HG02884 (cell line): ENCODE data around the gene ABCB10.
"Not testable (repeated sequence)": the region's sequence is repeated elsewhere in the genome, so short reads cannot be mapped to it uniquely, and the experiment has no call there.

Source experiments
- ATAC-seq: cut with Tn5 transposase; IDR thresholded peaks from one replicate; pipeline ENCODE4 v1.9.1; 2021; ENCODE audit warnings: mild to moderate bottlenecking, moderate library complexity; ENCODE audit not compliant: unreplicated experiment

Gene ABCB10

DNA sequence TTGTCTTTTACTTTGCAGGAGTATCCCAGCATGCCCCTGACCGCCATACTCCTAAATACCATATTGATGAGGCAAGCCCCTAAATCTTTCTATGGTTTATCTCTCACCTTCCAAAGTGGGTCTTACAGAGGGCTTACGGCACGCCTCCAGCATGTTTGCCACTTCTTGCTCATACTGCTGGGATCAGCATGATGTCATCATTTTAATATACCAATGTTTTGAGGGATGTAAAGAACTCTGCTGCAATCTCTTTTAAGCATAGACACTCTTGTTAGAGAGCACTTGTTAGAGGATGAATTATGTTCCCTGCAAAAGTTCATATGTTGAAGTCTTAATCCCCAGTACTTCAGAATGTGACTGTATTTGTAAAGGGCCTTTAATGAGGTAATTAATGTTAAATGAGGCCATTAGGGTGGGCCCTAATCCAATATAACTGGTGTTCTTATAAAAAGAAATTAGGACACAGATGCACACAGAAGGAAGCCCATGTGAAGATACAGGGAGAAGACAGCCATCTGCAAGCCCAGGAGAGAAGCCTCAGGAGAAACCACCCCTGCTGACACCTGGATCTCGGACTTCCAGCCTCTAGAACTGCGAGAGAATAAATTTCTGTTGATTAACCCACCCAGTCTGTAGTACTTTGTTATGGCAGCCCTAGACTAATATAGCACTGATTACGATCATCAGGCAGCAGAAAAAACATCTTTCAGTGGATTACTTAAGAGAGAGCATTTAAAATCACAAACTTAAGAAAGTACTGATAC is 16.4 kb upstream of the ABCB10 start:
- ATAC-seq, result no peak

DNA sequence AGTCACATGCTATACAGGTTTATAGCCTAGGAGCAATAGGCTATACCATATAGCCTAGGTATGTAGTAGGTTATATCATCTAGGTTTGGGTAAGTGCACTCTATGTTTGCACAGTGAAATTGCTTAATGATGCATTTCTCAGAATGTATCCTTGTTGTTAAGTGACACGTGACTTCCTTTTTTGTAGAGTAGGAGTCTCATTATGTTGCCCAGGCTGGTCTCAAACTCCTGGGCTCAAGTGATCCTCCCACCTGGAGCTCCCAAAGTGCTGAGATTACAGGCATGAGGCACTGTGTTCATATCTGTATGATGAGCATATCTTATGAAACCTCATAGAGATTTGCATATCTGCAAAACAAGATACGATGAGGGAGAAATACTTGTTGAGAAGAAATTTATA is 13.8 kb upstream of the ABCB10 start:
- no peak for ATAC-seq

DNA sequence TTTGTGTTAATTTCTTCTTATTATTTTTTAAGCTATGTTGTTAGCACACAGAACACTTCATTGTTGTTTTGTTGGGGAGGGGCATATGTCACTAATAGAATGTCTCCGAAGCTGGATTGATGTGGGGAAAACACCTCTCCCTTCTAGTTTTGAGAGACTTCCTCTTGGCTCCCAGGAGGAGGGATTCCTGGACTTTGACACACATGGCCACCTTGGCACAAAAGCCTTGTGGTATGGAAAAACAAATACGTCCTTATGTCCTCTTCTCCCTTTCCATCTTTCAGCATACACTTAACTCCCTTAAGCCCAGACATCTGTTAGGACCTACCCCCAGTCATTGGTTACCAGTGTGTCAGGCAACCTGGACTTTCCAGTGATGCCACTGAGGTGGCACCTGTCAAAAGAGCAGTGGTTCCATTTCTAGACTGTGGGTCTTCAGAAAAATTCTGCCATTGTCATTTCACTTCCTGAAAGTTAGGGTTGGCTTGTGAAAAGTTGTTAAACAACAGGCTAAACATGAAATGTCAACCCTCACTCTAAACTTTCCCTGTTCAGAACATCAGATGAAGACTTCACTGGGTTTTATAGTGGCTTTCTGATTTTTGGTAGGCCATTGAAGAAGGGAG is 12.5 kb upstream of the ABCB10 start:
- ATAC-seq, result no peak

DNA sequence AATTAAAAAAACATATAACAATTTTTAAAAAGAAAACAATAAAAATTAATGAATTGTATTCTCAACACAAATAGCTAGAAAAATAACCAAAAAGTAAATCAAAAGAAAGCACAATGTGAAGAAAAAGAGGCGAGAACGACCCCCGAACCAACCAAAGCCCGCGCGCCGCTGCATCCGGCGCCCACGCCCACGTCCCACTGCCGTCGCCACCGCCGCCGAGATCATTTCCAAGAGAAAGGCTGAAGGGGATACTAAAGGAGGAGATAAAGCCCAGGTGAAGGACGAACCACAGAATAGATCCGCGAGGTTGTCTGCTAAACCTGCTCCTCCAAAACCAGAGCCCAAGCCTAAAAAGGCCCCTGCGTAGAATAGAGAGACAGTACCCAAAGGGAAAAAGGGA is 11.8 kb upstream of the ABCB10 start:
- no peak for ATAC-seq

DNA sequence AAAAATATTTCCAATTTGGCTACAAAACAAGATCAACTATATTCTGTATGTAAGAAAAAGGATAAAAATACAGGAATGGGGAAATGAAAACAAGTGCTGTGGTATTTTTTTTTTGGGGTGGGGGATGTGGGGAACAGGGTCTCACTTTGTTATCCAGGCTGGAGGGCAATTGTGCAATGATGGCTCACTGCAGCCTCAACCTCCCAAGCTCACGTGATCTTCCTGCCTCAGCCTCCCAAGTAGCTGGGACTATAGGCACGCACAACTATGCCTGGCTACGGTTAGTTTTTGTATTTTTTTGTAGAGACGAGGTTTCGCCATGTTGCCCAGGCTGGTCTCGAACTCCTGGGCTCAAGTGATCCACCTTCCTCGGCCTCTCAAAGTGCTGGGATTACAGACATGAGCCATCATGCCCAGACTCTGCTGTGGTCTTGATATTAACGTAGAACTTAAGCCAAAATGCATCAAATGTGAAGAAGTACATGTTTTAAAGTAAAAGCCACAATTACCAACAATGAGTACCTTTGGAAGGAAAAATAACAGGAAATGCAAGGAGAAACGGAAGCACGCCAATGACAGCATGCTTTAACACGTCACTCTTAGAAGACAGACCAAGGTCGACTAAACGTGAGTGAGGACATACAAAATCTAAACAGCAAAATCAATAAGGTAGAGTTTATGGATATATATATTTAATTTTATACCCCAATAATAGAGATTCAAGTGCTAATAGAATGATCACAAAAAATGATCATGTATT is 8.8 kb upstream of the ABCB10 start:
- ATAC-seq, result no peak

DNA sequence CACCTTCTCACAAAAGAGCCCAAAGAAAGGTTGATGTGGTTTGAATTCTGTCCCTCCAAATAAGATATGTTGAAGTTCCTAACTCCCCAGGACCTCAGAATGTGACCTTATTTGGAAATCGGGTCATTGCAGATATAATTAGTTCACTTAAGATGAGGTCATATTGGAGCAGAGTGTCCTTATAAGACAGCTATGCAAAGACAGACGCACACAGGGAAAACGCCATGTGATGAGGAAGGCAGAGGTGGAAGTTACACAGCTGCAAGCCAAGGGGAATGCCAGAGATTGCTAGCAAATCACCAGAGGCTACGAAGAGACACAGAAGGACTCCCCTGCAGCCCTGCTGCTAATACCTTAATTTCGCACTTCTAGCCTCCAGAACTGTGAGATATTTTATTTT is 5.2 kb upstream of the ABCB10 start:
- ATAC-seq, result no peak

DNA sequence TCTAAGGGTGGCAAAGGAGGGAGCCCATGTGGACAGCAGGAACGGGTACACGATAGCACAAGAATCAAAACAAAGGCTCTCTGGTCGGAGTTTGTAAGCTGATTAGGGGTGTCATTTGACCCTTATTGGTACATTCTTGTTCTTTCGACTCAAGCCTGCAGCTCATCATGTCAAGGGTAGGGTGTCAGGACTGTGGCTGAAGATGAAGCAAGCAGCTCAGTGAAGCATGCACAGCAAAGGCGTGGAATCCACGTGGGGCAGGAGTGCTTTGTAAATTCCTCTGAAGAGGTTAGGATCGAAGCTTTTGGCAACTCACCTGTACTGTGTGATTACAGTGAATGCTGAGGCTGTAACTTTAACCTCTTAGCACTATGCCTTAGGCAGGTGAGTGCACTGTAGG is 4.7 kb upstream of the ABCB10 start:
- ATAC-seq, result no peak

DNA sequence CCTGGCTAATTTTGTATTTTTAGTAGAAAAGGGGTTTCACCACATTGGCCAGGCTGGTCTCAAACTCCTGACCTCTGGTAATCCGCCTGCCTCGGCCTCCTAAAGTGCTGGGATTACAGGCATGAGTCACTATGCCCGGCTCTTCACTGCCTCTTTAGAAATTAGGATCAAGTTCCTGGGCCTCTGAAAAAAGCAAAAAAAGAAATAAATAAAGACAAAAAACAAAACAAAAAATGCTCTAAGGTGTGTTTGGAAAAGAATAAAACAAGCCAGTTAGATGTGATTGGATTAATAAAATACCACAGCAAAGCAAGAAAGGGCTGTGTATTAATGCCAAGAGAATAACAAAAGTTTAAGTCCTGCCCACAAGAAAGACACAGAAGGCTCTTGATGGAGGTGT is 4.2 kb upstream of the ABCB10 start:
- no peak for ATAC-seq

DNA sequence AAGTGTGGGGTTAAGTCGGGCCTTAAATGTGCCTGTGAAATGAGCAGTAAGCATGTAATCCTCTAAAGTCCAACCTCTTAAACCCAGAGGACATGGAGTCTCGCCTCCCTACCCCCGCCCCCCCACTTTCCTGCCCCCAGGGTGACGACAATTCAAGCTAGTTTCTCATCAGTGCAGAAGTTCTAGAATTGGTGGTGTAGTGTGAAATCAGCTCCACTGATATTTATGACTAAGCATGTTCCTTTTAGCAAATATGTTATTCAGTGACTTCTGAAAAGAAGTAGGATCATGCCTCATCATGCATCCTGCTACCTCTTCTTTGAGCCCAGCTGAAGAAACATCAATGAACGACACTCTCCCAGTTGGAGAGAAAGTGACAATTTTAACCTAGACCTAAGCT is 2.6 kb upstream of the ABCB10 start:
- ATAC-seq, result no peak

DNA sequence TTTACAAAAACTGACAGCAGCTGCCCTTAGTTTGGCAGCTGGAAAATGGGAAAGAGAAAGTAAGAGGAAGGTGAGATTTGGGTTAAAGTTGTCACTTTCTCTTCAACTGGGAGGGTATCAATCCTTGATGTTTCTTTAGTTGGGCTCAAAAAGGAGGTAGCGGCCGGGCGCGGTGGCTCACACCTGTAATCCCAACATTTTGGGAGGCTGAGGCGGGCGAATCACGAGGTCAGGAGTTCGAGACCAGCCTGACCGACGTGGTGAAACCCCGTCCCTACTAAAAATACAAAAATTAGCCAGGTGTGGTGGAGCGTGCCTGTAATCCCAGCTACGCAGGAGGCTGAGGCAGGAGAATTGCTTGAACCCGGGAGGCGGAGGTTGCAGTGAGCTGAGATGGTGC is 1.6 kb upstream of the ABCB10 start:
- not testable (repeated sequence) for ATAC-seq

DNA sequence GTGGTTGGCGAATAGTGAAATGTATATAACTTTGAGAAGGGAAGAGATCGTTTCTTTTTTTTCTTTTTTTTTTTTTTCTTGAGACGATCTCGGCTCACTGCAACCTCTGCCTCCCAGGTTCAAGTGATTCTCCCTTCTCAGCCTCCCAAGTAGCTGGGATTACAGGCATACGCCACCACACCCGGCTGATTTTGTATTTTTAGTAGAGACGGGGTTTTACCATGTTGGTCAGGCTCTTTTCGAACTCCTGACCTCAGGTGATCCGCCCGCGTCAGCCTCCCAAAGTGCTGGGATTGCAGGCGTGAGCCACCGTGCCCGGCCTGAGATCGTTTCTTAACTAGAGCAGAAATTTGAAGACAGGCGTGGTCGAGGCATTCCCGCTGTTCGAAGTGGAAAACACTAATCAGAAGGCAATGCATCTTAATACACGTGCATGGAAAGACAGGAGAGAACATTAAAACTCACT is 862 bp upstream of the ABCB10 start:
- not testable (repeated sequence) for ATAC-seq

DNA sequence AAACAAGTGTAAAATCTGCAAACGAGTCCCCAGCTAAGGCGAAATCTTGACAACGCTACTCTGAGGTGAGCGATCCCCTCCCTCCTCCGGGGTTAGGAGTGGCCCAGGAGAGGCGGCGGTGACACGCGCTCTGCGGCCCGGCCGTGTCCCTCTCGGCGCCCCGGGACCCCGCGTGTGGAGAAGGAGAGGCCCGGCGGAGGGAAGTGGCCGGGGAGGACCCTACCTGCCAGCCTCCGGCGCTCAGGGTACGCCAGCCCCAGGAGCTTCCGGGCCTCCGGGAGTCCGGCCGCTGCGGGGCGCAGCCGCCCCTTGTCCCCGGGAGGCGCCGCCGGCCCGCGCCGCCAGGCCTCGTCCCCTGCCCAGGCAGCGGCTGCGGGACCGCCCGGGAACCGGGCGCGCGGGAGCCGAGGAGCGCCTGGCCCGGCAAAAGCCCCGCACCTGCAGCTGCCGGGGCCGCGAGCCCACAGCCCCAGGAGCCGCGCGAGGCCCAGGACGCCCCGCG is 543 bp downstream of the ABCB10 start:
- ATAC-seq, result peak; percentile 24

DNA sequence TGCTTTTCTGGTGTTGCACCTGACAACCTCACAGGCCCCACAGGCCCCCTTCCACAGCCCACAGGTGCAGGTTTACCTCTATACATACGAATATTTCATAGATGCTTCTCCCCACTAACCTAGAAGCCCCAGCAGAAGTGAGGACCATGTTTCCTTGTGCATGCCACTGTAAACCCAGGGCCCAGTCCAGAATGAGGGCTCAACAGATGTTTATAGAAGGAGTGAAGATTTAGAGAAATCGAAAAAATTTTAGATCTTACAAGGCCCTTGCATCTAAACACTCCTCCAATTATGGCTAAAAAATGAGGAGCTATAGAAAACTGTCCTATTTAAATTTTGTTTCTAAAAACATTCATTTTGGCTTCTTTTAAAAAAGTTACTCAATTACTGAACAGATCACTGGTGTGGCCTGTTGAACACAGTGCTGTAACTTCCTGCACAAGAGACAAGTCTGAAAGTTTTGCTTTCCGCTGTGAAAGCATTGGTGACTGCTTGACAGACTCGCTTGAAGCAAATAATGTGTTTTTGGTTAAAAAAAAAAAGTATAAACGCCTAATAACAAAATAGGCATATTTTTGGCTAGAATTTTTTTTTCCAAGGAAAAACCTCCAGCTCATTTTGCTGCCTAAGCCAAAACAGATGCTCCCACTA is 1.2 kb downstream of the ABCB10 start:
- no peak for ATAC-seq

DNA sequence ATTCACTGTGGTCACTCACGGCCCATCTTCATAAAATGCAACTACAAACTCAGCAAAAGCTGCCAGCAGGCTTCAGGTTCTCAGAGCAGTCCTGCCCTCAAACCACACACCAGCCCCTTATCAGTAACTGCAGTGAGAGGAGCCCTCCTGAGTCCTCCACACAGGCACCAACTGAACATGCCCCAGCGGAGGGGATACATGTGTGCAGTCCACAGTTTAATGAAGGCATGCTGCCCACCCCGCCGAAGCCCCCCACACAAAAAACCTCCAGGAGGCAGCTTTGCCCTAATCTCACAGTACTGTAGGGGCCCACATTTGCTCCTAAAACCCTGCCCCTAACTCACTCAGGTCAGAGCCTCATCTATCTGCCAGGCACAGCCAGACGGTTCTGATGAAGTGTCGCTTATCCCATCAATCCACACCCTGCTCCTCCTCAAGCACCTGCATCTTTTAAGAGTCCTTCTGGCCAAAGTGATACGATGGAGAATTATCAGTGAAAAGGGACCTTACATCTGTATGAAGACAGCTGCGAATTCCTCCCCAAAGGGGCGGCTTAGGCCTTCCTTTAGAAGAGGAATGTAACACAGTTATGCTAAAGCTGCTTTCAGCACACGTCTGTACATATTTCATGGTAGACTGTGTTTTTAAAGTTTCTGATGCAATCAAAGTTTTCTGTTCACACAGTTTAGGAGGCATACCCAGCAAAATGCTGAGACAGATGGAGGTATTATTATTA is 3.5 kb downstream of the ABCB10 start:
- ATAC-seq, result no peak

DNA sequence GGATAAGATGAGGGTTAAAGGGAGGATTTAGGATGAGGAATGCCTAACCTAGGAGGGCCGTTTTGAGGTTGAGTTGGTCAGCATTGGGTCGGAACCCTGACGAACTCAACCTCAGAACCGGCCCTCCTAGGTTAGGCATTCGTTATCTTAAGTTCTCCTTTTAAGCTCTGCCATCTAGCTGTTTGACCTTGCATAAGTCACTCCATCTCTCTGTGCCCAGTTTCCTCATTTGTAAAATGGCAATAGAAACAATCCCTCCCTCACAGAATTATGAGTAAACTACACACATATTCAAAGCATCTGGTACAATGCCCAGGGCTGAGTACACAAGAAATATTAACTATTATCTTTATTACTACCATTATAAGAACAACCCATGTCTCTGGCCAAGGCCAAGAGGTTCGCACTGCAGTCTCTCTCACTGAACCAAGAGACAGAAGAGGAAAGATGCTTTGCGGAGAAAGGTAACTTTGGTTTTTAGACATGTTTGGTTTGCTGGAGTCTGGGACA is 4.8 kb downstream of the ABCB10 start:
- no peak for ATAC-seq

DNA sequence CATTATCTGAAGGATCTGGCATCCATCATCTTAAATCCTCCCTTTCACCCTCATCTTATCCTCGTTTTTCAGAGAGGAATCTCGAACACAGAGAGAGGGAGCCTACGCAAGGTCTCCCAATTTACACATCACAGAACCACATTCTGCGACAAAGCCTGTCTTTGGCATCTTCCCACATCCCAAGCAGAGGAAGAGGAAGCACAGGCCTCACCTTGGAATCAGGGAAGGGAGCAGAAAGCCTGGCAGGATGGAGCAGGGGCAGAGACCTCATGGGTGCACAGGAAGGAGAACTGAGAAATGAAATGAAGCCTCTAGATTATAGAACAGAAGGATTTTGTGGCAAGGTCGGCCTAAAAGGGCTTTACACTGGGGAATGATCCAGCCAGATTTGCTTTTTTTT is 5.8 kb downstream of the ABCB10 start:
- ATAC-seq, result no peak

DNA sequence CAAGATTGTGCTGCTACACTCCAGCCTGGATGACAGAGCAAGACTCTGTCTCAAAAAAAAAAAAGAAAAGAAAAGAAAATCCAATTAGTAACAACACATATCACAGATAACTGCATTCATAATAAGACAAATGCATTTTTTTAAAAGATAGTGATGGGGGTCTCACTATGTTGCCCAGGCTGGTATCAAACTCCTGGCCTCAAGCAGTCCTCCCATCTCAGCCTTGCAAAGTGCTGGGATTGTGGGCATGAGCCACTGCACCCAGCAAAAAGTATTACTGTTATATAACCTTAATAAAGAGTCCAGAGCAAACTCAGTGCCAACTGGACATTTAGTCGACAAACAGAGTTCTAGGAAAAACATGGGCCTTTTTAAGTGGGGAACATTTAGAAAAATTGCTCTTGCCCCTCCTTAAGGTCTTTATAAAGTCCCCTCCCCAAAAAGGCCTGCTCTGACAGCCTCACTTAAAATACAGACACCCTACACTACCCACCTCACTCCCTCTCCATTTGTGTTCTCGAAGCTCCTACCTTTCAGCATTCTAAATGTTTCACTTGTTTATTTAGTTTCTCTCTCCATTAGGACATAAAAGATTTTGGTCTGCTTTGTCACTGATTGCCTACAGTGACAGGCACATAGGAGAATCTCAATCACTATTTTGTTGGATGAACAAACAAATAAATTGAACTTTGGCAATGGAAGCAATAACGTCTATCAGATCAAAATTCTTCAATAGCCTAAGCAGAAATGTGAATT is 7.5 kb downstream of the ABCB10 start:
- no peak for ATAC-seq

DNA sequence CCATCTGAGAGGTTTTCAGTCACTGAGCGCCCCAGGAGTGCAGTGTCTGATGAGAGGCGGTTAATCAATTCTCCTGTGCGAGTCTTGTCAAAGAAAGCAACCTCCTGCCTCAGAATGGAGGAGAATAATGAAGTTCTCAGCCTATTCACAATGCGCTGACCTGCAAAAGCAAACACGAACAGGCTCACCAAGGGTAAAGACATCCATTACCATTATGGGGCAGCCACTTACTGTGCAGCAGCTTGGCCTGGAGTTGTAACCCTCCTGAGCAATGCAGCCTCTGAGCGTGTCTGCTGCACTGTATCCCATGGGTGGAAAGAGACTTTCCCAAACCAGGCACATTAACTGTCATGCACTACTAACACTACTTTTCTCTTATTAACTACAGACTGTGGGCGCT is 11.0 kb downstream of the ABCB10 start:
- ATAC-seq, result no peak

DNA sequence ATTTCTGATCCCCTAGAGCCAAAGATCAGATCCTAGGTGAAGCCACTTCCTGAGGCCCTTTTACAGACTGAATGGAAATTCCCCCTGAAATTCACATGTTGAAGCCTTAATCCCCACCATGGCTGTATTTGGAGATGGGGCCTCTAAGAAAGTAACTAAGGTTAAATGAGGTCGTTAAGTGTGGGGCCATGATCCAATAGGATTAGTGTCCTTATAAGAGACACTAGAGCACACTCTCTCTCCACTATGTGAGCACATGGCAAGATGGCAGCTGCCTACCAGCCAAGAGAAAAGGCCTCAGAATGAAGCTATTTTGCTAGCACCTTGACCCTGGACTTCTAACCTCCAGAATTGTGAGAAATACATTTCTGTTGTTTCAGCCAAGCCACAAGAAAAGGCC is 13.9 kb downstream of the ABCB10 start:
- no peak for ATAC-seq
